ENCODE data around the gene SLC23A1.

The SLC23A1 gene

DNA sequence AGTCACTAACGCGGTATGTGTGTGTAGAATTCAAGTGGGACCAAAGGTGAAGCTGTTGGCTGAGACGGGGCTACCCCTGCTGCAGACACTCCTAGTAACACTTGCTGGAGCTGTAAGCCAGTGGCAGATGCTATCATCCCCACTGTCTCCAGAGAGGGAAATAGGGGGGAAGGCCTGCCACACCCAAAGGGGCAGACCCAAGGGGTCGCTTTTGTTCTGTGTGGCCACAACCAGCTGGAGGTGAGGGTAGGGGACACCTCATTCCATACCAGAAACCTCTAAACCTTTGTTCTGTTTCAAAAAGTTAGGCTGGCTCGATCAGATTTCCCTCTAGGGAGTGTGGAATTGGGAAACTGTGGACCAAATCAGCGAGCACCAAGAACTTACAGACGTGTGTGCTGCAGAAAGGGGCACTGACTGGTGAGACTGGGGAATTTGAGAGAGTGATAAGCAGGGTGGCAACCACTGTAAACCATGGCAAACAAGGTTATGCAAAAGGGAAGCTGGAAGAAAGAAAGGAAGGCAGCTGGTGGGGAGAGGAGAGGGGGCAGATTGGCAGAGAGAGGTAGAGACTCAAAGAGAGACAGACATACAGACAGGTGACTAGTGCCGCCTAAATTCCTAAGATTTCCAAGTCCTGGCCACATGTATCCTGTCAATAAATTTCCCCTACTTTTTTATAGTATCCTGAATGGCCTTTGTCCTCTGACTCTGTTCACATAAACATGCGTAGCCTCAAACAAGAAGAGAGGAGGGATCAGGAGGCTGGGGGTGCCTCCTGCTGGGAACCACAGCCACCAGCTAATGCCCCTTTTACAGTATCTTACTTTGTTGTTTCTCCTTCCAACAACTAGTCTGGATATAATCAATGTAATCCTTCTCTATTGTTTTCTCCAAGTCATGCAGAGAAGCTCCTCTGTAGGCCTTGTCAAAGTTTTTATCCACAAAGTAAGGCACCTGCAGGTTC is 36.4 kb upstream of the SLC23A1 start:
- H3K4me3 ChIP-seq (ENCODE audit: low read depth, low read length): no peak overlapping the region

DNA sequence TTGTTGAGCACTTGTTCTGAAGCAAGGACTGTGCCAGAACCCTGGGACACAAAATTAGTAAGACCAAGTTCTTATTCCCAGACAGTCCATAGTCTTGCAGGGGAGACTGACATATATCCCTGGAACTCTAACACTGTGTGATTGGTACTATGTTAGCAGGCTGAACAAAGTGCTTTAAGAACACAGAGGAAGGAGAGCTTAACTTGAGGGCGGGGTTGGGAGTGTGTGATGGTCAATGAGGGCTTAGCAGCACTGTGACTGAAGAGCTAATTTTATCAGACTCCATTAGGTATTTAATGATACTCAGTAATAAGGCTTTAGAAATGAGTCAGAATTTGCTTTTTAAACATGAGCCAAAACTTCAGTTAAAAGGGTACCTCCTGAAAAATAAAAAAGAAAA is 35.7 kb upstream of the SLC23A1 start:
- TF ChIP-seq, protein P1, sequence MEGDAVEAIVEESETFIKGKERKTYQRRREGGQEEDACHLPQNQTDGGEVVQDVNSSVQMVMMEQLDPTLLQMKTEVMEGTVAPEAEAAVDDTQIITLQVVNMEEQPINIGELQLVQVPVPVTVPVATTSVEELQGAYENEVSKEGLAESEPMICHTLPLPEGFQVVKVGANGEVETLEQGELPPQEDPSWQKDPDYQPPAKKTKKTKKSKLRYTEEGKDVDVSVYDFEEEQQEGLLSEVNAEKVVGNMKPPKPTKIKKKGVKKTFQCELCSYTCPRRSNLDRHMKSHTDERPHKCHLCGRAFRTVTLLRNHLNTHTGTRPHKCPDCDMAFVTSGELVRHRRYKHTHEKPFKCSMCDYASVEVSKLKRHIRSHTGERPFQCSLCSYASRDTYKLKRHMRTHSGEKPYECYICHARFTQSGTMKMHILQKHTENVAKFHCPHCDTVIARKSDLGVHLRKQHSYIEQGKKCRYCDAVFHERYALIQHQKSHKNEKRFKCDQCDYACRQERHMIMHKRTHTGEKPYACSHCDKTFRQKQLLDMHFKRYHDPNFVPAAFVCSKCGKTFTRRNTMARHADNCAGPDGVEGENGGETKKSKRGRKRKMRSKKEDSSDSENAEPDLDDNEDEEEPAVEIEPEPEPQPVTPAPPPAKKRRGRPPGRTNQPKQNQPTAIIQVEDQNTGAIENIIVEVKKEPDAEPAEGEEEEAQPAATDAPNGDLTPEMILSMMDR (IDR thresholded peaks at IDR 0.05; ENCODE audit: low read depth, low read length): no peak
- H3K4me3 ChIP-seq (ENCODE audit: low read depth, low read length): no peak overlapping the region

More for the DNA sequence above, 36.4 kb upstream of the SLC23A1 start:
- TF ChIP-seq, protein P1 (IDR thresholded peaks at IDR 0.05; ENCODE audit: low read depth, low read length): no peak

DNA sequence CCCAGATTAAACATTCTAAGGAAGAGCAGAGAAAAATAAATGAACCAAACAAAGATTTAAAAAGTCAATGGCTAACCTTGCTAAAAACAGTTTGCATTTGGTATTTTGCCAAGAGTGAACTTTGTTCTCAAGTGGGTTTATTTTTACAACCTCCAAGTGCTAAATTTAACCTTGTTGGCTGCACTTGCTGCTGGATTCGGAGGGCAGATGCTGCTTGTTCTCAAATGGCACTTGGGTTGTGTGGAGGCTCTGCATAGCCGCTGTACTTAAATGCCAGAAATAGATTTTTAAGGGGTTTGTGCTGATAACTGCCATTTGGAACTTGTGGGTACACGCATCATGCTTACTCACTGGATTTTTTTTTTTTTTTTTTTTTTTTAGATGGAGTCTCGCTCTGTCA is 34.1 kb upstream of the SLC23A1 start:
- TF ChIP-seq, protein P1 (IDR thresholded peaks at IDR 0.05; ENCODE audit: low read depth, low read length): no peak
- H3K4me3 ChIP-seq (ENCODE audit: low read depth, low read length): no peak overlapping the region

DNA sequence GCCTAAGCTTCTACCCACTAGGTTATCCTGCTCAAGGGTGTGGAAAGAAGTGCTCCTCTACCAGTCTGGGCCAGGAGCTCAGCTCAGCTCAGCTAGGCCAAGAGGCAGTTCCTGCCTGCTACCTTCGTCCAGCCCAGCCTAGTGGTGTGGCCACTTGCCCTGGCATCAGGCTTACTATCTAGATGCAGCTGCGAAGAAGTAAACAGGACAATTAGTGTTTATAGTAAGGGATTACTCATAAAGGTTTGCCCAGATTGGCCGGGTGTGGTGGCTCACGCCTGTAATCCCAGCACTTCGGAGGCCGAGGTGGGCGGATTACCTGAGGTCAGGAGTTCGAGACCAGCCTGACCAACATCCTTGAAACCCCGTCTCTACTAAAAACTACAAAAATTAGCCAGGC is 33.6 kb upstream of the SLC23A1 start:
- no peak overlapping the region for H3K4me3 ChIP-seq (ENCODE audit: low read depth, low read length)
- TF ChIP-seq, protein P1 (IDR thresholded peaks at IDR 0.05; ENCODE audit: low read depth, low read length): no peak

DNA sequence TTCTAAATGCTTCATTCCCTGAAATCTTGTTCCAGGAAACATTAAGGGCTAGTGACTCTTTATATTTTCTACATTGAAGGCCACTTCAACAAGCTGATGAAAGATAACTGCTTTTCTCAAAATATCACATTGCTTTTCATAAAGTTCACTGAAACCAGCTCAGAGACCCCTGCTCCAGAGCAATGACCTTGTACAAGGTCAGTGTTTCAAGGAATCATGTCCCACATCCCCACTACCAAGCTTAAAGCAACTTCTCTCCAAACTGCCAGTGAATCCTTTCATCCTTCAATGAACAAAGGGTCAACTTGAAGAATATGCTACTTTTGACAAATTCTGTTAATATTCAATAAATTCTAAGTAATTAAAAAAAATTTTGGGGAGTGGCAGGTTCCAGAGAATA is 32.8 kb upstream of the SLC23A1 start:
- TF ChIP-seq, protein P1 (IDR thresholded peaks at IDR 0.05; ENCODE audit: low read depth, low read length): no peak
- H3K4me3 ChIP-seq (ENCODE audit: low read depth, low read length): no peak overlapping the region

DNA sequence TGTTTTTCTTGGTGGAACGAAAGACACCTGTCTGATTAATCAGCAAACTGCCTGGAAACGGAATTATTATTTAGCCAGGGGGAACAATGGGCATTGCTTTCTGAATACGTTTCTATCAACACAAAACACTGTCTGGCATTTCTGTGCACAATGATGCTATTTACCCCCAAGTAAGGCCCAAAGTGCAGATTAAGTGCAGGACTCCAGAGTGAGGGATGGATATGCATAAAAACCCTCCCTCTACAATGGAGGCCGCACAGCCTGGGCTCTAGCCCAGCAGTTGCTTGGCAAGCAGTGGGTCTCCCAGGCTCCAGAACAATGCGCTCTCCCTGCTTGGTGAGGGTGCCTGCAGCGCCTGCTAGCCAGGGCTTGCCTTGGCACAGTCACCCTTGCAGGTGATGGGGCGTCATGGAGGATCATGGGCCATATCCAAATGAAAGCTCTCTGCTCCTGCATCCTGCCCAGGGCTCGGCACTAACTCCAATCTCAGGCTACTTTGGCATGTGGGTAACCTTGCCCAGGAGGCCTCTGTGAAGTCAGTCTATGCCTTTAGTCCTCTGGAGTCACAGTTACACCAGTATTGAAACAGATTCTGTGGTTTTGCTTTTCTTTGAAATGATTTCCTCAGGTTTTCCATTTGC is 32.2 kb upstream of the SLC23A1 start:
- TF ChIP-seq, protein P1 (IDR thresholded peaks at IDR 0.05; ENCODE audit: low read depth, low read length): no peak
- H3K4me3 ChIP-seq (ENCODE audit: low read depth, low read length): no peak overlapping the region

All from WI38 (cell line).